Activated CD4-positive, alpha-beta memory T cell treated with anti-CD3 and anti-CD28 coated beads for 36 hours (primary cell): ENCODE measurements around the gene ARID2. TPM values are rescaled to one million over a fixed set of nuclear protein-coding genes. Genes with fewer than 3 reads are reported as not detected.

Experiments
- CTCF ChIA-PET: fragments of 350-600 bp; sonication (Branson Sonifier 250); formaldehyde crosslinking; loops from one replicate; lab custom pipeline; 2021; ENCODE audit warnings: antibody characterized with exemption, inconsistent platforms; lab: Charles Lee
- POLR2A ChIA-PET: fragments of 350-600 bp; sonication (Branson Sonifier 250); formaldehyde crosslinking; loops from one replicate; lab custom pipeline; 2021; ENCODE audit warnings: antibody characterized with exemption; lab: Charles Lee
- DNase-seq: peaks from one replicate; pipeline ENCODE4 v3.0.0-alpha.2; 2020
- H3K27ac Mint-ChIP-seq: one replicate; pipeline ENCODE4 v1.8.0; 2021; ENCODE audit warnings: mixed read lengths
- H3K27me3 Mint-ChIP-seq: one replicate; pipeline ENCODE4 v1.8.0; 2021; ENCODE audit warnings: mixed read lengths
- H3K36me3 Mint-ChIP-seq: one replicate; pipeline ENCODE4 v1.8.0; 2021; ENCODE audit warnings: mixed read lengths
- H3K4me1 Mint-ChIP-seq: one replicate; pipeline ENCODE4 v1.8.0; 2021; ENCODE audit warnings: low read depth, mixed read lengths
- H3K4me3 Mint-ChIP-seq: one replicate; pipeline ENCODE4 v1.8.0; 2021; ENCODE audit warnings: mild to moderate bottlenecking, mixed read lengths
- H3K9me3 Mint-ChIP-seq: one replicate; pipeline ENCODE4 v1.8.0; 2021; ENCODE audit warnings: mixed read lengths
- intact Hi-C: fragments of 100-400 bp; cut with micrococcal nuclease; formaldehyde crosslinking; loops from one replicate; pipeline ENCODE4 v1.15.1; 2023
- total RNA-seq, 2 experiments: library from RNA; stranded (reverse); gene quantifications; one replicate each; pipeline ENCODE4 v1.2.3, GENCODE V29; 2021

Gene ARID2
- total RNA-seq, 2 experiments from 2014 or later, result 25.5 to 28.2 TPM

DNA sequence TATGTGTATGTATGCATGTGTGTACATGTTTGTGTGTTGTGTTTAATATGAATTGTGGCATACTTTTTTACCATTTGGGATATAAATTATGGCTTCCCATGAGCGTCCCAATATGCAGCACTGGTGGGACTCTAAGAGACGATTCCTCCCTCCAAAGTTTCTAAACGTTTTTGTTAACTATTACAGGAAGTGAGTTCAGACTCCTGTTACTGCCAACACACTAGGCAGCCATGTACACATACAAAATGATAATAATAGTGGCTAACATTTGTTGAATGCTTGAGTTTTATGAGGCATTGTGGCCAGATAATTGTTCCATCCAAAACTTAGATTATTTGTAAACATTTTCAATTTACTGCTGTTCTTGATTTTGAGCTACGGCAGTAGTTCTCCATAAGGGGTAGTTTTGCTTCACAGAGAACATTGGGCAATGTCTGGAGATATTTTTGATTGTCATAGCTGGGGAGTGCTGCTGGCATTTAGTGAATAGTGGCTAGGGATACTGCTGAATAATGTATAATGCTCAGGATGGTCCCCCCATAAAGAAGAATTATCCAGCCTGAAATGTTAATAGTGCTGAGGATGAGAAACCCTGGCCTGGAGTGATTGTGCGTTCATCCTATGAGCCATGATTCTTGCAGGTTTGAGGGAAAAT is 45.1 kb downstream of the ARID2 start:
- ChIA-PET CTCF (interaction anchor here (1.3 to 4.5 kb wide), 3 partner anchors 11 to 231 kb away, joined by 3 to 14 read pairs (median 4); no protein-coding TSS in a partner anchor), POLR2A (no interaction called here)
- Mint-ChIP-seq H3K9me3 (peaks cover under 1% of the 10 kb centered on the region), H3K36me3 (peaks cover 3% of the 10 kb centered on the region), H3K4me3 (no peak overlapping the region), H3K27ac (no peak overlapping the region), H3K4me1 (peaks cover 30% of the 10 kb centered on the region), H3K27me3 (no peaks in the 10 kb centered on the region)
- no peak for DNase-seq
- intact Hi-C loops, result no loop called here

- H3K4me1 Mint-ChIP-seq, result peaks cover 25% of the 10 kb centered on the region
- no peaks in the 10 kb centered on the region for H3K27me3 Mint-ChIP-seq
- no peak overlapping the region for H3K27ac Mint-ChIP-seq
- no peak for DNase-seq
- ChIA-PET POLR2A (no interaction called here), CTCF (interaction anchor here (1.3 to 4.5 kb wide), 2 partner anchors 12 to 231 kb away, joined by 4 to 14 read pairs; no protein-coding TSS in a partner anchor)
- intact Hi-C loops, result no loop called here
- H3K9me3 Mint-ChIP-seq, result no peaks in the 10 kb centered on the region
- H3K36me3 Mint-ChIP-seq, result no peaks in the 10 kb centered on the region
- no peak overlapping the region for H3K4me3 Mint-ChIP-seq
Observed at GRCh38 chr12:45775465-45775864, 46.0 kb downstream of the ARID2 start.

- DNase-seq, result no peak
- Mint-ChIP-seq H3K27me3 (no peaks in the 10 kb centered on the region), H3K27ac (no peak overlapping the region), H3K4me3 (no peak overlapping the region), H3K9me3 (no peaks in the 10 kb centered on the region), H3K36me3 (no peaks in the 10 kb centered on the region), H3K4me1 (peaks cover 20% of the 10 kb centered on the region)
- CTCF ChIA-PET, result interaction anchor here (0.6 to 4.5 kb wide), 4 partner anchors 13 to 338 kb away, joined by 3 to 14 read pairs (median 4); no protein-coding TSS in a partner anchor
- POLR2A ChIA-PET, result no interaction called here
- intact Hi-C loops, result no loop called here
Observed at GRCh38 chr12:45775964-45776363, 46.5 kb downstream of the ARID2 start.

GRCh38 chr12:45779936-45780335 is 50.4 kb downstream of the ARID2 start:
- CTCF ChIA-PET, result no interaction called here
- H3K4me1 Mint-ChIP-seq, result peaks cover 2% of the 10 kb centered on the region
- no peaks in the 10 kb centered on the region for H3K36me3 Mint-ChIP-seq
- H3K27me3 Mint-ChIP-seq, result no peaks in the 10 kb centered on the region
- H3K9me3 Mint-ChIP-seq, result no peaks in the 10 kb centered on the region
- POLR2A ChIA-PET, result no interaction called here
- DNase-seq, result no peak
- H3K27ac Mint-ChIP-seq, result no peak overlapping the region
- H3K4me3 Mint-ChIP-seq, result no peak overlapping the region
- intact Hi-C loops, result no loop called here

GRCh38 chr12:45781080-45781479 is 51.6 kb downstream of the ARID2 start:
- intact Hi-C loops, result no loop called here
- no peaks in the 10 kb centered on the region for H3K27me3 Mint-ChIP-seq
- H3K9me3 Mint-ChIP-seq, result no peaks in the 10 kb centered on the region
- H3K4me1 Mint-ChIP-seq, result peaks cover 2% of the 10 kb centered on the region
- H3K36me3 Mint-ChIP-seq, result no peaks in the 10 kb centered on the region
- H3K4me3 Mint-ChIP-seq, result no peak overlapping the region
- no peak overlapping the region for H3K27ac Mint-ChIP-seq
- POLR2A ChIA-PET, result no interaction called here
- CTCF ChIA-PET, result no interaction called here
- DNase-seq, result no peak

DNA sequence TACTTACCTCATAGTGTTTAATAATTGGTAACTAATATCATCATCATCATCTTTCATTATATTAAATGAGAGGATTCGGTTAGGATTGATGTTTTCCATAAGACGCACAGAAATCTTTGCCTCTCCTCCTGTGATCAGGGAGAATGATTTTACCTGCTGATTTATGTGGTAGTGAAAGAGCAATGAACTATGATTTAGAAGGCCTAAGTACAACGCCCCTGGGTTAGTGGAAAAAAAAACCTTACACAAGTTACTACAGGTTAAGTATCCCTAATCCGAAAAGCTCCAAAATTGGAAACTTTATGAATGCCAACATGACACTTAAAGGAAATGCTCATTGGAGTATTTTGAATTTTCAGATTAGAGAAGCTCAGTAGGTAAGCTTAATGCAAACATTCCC is 55.8 kb downstream of the ARID2 start:
- POLR2A ChIA-PET, result interaction anchor here (0.7 kb wide), 1 partner anchor 9 kb away, joined by 3 read pairs; no protein-coding TSS in a partner anchor
- Mint-ChIP-seq H3K4me3 (no peak overlapping the region), H3K9me3 (no peaks in the 10 kb centered on the region), H3K36me3 (no peaks in the 10 kb centered on the region), H3K27me3 (no peaks in the 10 kb centered on the region), H3K4me1 (peaks cover 9% of the 10 kb centered on the region), H3K27ac (no peak overlapping the region)
- CTCF ChIA-PET, result no interaction called here
- no peak for DNase-seq
- intact Hi-C loops, result no loop called here

- no peak overlapping the region for H3K4me3 Mint-ChIP-seq
- intact Hi-C loops, result no loop called here
- H3K36me3 Mint-ChIP-seq, result peaks cover 3% of the 10 kb centered on the region
- ChIA-PET POLR2A (no interaction called here), CTCF (interaction anchor here (0.6 kb wide), 1 partner anchor 1514 kb away, joined by 3 read pairs; no protein-coding TSS in a partner anchor)
- no peaks in the 10 kb centered on the region for H3K27me3 Mint-ChIP-seq
- no peak overlapping the region for H3K27ac Mint-ChIP-seq
- DNase-seq, result no peak
- peaks cover 11% of the 10 kb centered on the region for H3K4me1 Mint-ChIP-seq
- no peaks in the 10 kb centered on the region for H3K9me3 Mint-ChIP-seq
Observed at GRCh38 chr12:45789025-45789424, 59.5 kb downstream of the ARID2 start.

DNA sequence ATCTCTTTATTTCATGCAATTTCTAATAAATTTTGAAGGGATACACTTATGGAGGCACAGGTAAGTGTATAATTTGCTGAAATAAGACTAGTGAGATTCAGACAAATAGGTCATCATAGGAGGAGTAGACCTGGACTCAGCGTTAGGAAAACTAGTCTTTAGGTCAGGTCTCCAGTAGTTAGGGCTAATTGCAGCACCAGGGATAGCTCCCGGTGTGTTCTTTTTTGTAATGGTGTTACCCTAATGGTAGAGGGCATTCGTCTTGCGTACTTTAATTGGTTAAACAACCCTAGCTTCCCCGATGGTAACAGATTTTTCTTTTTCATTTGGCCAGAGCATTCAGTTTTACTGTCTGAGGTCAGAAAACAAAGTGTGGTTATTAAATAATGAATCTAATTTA is 64.9 kb downstream of the ARID2 start:
- ChIA-PET POLR2A (interaction anchor here (0.5 kb wide), 1 partner anchor 9 kb away, joined by 3 read pairs; no protein-coding TSS in a partner anchor), CTCF (no interaction called here)
- H3K36me3 Mint-ChIP-seq, result peaks cover 6% of the 10 kb centered on the region
- H3K9me3 Mint-ChIP-seq, result no peaks in the 10 kb centered on the region
- H3K27ac Mint-ChIP-seq, result no peak overlapping the region
- H3K4me3 Mint-ChIP-seq, result no peak overlapping the region
- no peaks in the 10 kb centered on the region for H3K27me3 Mint-ChIP-seq
- DNase-seq, result no peak
- peaks cover 5% of the 10 kb centered on the region for H3K4me1 Mint-ChIP-seq
- intact Hi-C loops, result no loop called here

- intact Hi-C loops, result no loop called here
- H3K4me3 Mint-ChIP-seq, result no peak overlapping the region
- peaks cover 36% of the 10 kb centered on the region for H3K4me1 Mint-ChIP-seq
- H3K36me3 Mint-ChIP-seq, result peaks cover 8% of the 10 kb centered on the region
- no peak for DNase-seq
- no peaks in the 10 kb centered on the region for H3K9me3 Mint-ChIP-seq
- H3K27me3 Mint-ChIP-seq, result no peaks in the 10 kb centered on the region
- CTCF ChIA-PET, result no interaction called here
- POLR2A ChIA-PET, result no interaction called here
- no peak overlapping the region for H3K27ac Mint-ChIP-seq
Observed at GRCh38 chr12:45801625-45802024, 72.1 kb downstream of the ARID2 start.

- CTCF ChIA-PET, result no interaction called here
- POLR2A ChIA-PET, result no interaction called here
- H3K27ac Mint-ChIP-seq, result no peak overlapping the region
- DNase-seq, result no peak
- intact Hi-C loops, result no loop called here
- no peak overlapping the region for H3K4me3 Mint-ChIP-seq
- H3K36me3 Mint-ChIP-seq, result peaks cover 8% of the 10 kb centered on the region
- H3K4me1 Mint-ChIP-seq, result peaks cover 42% of the 10 kb centered on the region
- H3K9me3 Mint-ChIP-seq, result no peaks in the 10 kb centered on the region
- H3K27me3 Mint-ChIP-seq, result no peaks in the 10 kb centered on the region
Observed at GRCh38 chr12:45803111-45803510, 73.6 kb downstream of the ARID2 start.

- no peaks in the 10 kb centered on the region for H3K9me3 Mint-ChIP-seq
- no peak for DNase-seq
- ChIA-PET CTCF (no interaction called here), POLR2A (no interaction called here)
- peaks cover 21% of the 10 kb centered on the region for H3K36me3 Mint-ChIP-seq
- H3K4me3 Mint-ChIP-seq, result no peak overlapping the region
- H3K27ac Mint-ChIP-seq, result no peak overlapping the region
- intact Hi-C loops, result no loop called here
- no peaks in the 10 kb centered on the region for H3K27me3 Mint-ChIP-seq
- H3K4me1 Mint-ChIP-seq, result no peaks in the 10 kb centered on the region
Observed at GRCh38 chr12:45816652-45817051, 87.1 kb downstream of the ARID2 start.

GRCh38 chr12:45827974-45828373 is 98.5 kb downstream of the ARID2 start:
- ChIA-PET CTCF (no interaction called here), POLR2A (no interaction called here)
- intact Hi-C loops, result no loop called here
- Mint-ChIP-seq H3K4me3 (no peak overlapping the region), H3K9me3 (peaks cover 6% of the 10 kb centered on the region), H3K27ac (no peak overlapping the region), H3K36me3 (peaks cover 35% of the 10 kb centered on the region), H3K27me3 (no peaks in the 10 kb centered on the region), H3K4me1 (no peaks in the 10 kb centered on the region)
- DNase-seq, result no peak

DNA sequence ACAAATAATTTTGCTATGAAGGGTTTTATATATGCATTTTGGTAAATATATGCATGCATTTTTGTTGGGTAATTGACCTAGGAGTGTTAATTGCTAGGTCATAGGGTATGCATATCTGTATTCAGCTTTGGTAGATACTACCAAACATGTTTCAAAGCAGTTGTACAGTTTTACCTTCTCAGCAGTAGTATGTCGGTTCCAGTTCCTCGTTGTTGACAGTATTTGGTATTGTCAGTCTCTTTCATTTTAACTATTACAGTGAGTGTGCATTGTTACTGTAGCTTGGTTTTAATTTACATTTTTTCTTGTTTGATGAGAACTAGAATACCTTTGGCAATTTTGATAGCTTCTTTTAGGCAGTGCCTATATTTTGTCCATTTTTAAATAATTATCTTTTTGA is 98.9 kb downstream of the ARID2 start:
- H3K36me3 Mint-ChIP-seq, result peaks cover 32% of the 10 kb centered on the region
- H3K27me3 Mint-ChIP-seq, result no peaks in the 10 kb centered on the region
- ChIA-PET POLR2A (no interaction called here), CTCF (no interaction called here)
- DNase-seq, result no peak
- H3K9me3 Mint-ChIP-seq, result peaks cover 6% of the 10 kb centered on the region
- intact Hi-C loops, result no loop called here
- no peak overlapping the region for H3K4me3 Mint-ChIP-seq
- no peak overlapping the region for H3K27ac Mint-ChIP-seq
- no peaks in the 10 kb centered on the region for H3K4me1 Mint-ChIP-seq
